IgD-negative memory B cell (primary cell): ENCODE measurements around the gene GABPB2. TPM values are rescaled to one million over a fixed set of nuclear protein-coding genes. Genes with fewer than 3 reads are reported as not detected.
A peak's percentile ranks its signal among the peaks of the same experiment; 100 is the strongest.

Source experiments
- H3K27ac Mint-ChIP-seq, 3 donors: one replicate each; pipeline ENCODE4 v1.8.0; 2020 to 2022; ENCODE audit warnings: mild to moderate bottlenecking in 3 of 3, mixed read lengths in 3 of 3, moderate library complexity in 1 of 3
- H3K27me3 Mint-ChIP-seq: one replicate; pipeline ENCODE4 v1.8.0; 2021; ENCODE audit warnings: mixed read lengths
- H3K36me3 Mint-ChIP-seq: one replicate; pipeline ENCODE4 v1.8.0; 2020; ENCODE audit warnings: mild to moderate bottlenecking, mixed read lengths
- H3K4me1 Mint-ChIP-seq, 3 donors: one replicate each; pipeline ENCODE4 v1.8.0; 2020 to 2022; ENCODE audit warnings: mixed read lengths in 3 of 3, mild to moderate bottlenecking in 1 of 3
- H3K4me3 Mint-ChIP-seq, 4 donors: one replicate each; pipeline ENCODE4 v1.8.0; 2020 to 2022; ENCODE audit warnings: mild to moderate bottlenecking in 4 of 4, mixed read lengths in 4 of 4, moderate library complexity in 3 of 4
- H3K9me3 Mint-ChIP-seq, 3 donors: one replicate each; pipeline ENCODE4 v1.8.0; 2020 to 2021; ENCODE audit warnings: mixed read lengths in 3 of 3, mild to moderate bottlenecking in 1 of 3
- polyA plus RNA-seq: library from polyadenylated mRNA; unstranded; fragments of 300-500 nt; fragmentation: Illumina TruSeq; gene quantifications from one replicate; pipeline ENCODE4 v1.2.3, GENCODE V29; 2021

GABPB2 gene
- polyA plus RNA-seq, 1 donor from 2014 or later, result 5.5 TPM

GRCh38 chr1:151157067-151157531 lies 86.5 kb downstream of the GABPB2 start:
- Mint-ChIP-seq H3K4me1 (peaks cover 31 to 36% (median 31%) of the 10 kb centered on the region in 3 donors), H3K9me3 (no peaks in the 10 kb centered on the region), H3K27me3 (no peaks in the 10 kb centered on the region), H3K4me3 (peak overlapping the region; percentile 86 to 94 (median 93)), H3K27ac (peak overlapping the region; percentile 74 to 83 (median 79)), H3K36me3 (peaks cover 11% of the 10 kb centered on the region)

- Mint-ChIP-seq H3K36me3 (peaks cover 13% of the 10 kb centered on the region), H3K4me3 (peak overlapping the region; percentile 86 to 94 (median 93)), H3K27me3 (no peaks in the 10 kb centered on the region), H3K27ac (peak overlapping the region in 2 of 3 donors; percentile 59 to 82), H3K4me1 (peaks cover 34 to 38% (median 36%) of the 10 kb centered on the region in 3 donors), H3K9me3 (no peaks in the 10 kb centered on the region)
Observed at GRCh38 chr1:151158326-151158725, 87.8 kb downstream of the GABPB2 start.

GRCh38 chr1:151158751-151159251 lies 88.2 kb downstream of the GABPB2 start:
- Mint-ChIP-seq H3K4me1 (peaks cover 34 to 38% (median 36%) of the 10 kb centered on the region in 3 donors), H3K9me3 (no peaks in the 10 kb centered on the region)

GRCh38 chr1:151159373-151159772 lies 88.8 kb downstream of the GABPB2 start:
- Mint-ChIP-seq H3K9me3 (no peaks in the 10 kb centered on the region), H3K36me3 (peaks cover 13% of the 10 kb centered on the region), H3K27ac (peak overlapping the region in 2 of 3 donors; percentile 72 to 78), H3K4me3 (peak overlapping the region in 2 of 4 donors; percentile 49 to 86), H3K27me3 (no peaks in the 10 kb centered on the region), H3K4me1 (peaks cover 34 to 38% (median 36%) of the 10 kb centered on the region in 3 donors)

More at GRCh38 chr1:151158751-151159251, 88.2 kb downstream of the GABPB2 start:
- Mint-ChIP-seq H3K4me3 (peak overlapping the region in 3 of 4 donors; percentile 86 to 94 (median 93)), H3K27ac (peak overlapping the region in 1 of 3 donors; percentile 82), H3K27me3 (no peaks in the 10 kb centered on the region), H3K36me3 (peaks cover 13% of the 10 kb centered on the region)

GRCh38 chr1:151164732-151165280 lies 94.2 kb downstream of the GABPB2 start:
- peaks cover 1% of the 10 kb centered on the region for H3K27me3 Mint-ChIP-seq
- peaks cover 0 to 2% (median 0%) of the 10 kb centered on the region in 3 donors for H3K9me3 Mint-ChIP-seq
- peak overlapping the region in 2 of 3 donors; percentile 59 for H3K27ac Mint-ChIP-seq
- peak overlapping the region; percentile 13 to 99 (median 96) for H3K4me3 Mint-ChIP-seq
- H3K4me1 Mint-ChIP-seq, result peaks cover 21 to 29% (median 25%) of the 10 kb centered on the region in 3 donors
- H3K36me3 Mint-ChIP-seq, result peaks cover 11% of the 10 kb centered on the region

- Mint-ChIP-seq H3K36me3 (peaks cover 11% of the 10 kb centered on the region), H3K27ac (peak overlapping the region; percentile 97 to 100 (median 98)), H3K4me1 (peaks cover 21 to 27% (median 24%) of the 10 kb centered on the region in 3 donors), H3K4me3 (peak overlapping the region; percentile 95 to 99 (median 96)), H3K9me3 (peaks cover 0 to 2% (median 0%) of the 10 kb centered on the region in 3 donors), H3K27me3 (peaks cover 1% of the 10 kb centered on the region)
Observed at GRCh38 chr1:151165281-151165737, 94.7 kb downstream of the GABPB2 start.

- H3K9me3 Mint-ChIP-seq, result peaks cover 0 to 2% (median 0%) of the 10 kb centered on the region in 3 donors
- peak within 1 kb of the TSS; percentile 97 to 100 (median 98) for H3K27ac Mint-ChIP-seq
- peaks cover 21 to 27% (median 24%) of the 10 kb centered on the region in 3 donors for H3K4me1 Mint-ChIP-seq
- H3K4me3 Mint-ChIP-seq, result peak within 1 kb of the TSS; percentile 95 to 99 (median 96)
- H3K36me3 Mint-ChIP-seq, result peaks cover 11% of the 10 kb centered on the region
- H3K27me3 Mint-ChIP-seq, result peaks cover 1% of the 10 kb centered on the region
Observed at GRCh38 chr1:151165738-151166504, 95.4 kb downstream of the GABPB2 start, which contains the start of the genes LYSMD1 and SCNM1. Gene LYSMD1 (minus strand): TSS chr1:151165902. CDS start chr1:151165258, 644 bp downstream. Gene SCNM1 (plus strand): TSS chr1:151166144. CDS start chr1:151166153, 9 bp downstream.

- Mint-ChIP-seq H3K9me3 (peaks cover 0 to 2% (median 0%) of the 10 kb centered on the region in 3 donors), H3K4me1 (peaks cover 20 to 26% (median 23%) of the 10 kb centered on the region in 3 donors), H3K36me3 (peaks cover 11% of the 10 kb centered on the region), H3K27ac (peak overlapping the region; percentile 97 to 100 (median 98)), H3K4me3 (peak overlapping the region; percentile 95 to 99 (median 96)), H3K27me3 (peaks cover 1% of the 10 kb centered on the region)
Observed at GRCh38 chr1:151166505-151166956, 96.0 kb downstream of the GABPB2 start.

GRCh38 chr1:151167116-151167515 lies 96.6 kb downstream of the GABPB2 start:
- H3K4me3 Mint-ChIP-seq, result peak overlapping the region; percentile 95 to 99 (median 96)
- peaks cover 1% of the 10 kb centered on the region for H3K27me3 Mint-ChIP-seq
- H3K36me3 Mint-ChIP-seq, result peaks cover 8% of the 10 kb centered on the region
- peaks cover 0 to 2% (median 0%) of the 10 kb centered on the region in 3 donors for H3K9me3 Mint-ChIP-seq
- H3K27ac Mint-ChIP-seq, result peak overlapping the region in 2 of 3 donors; percentile 84 to 97
- peaks cover 18 to 21% (median 20%) of the 10 kb centered on the region in 3 donors for H3K4me1 Mint-ChIP-seq

- no peaks in the 10 kb centered on the region for H3K27me3 Mint-ChIP-seq
- peaks cover 2% of the 10 kb centered on the region for H3K36me3 Mint-ChIP-seq
- peak overlapping the region in 1 of 4 donors; percentile 2 for H3K4me3 Mint-ChIP-seq
- peak overlapping the region in 1 of 3 donors; percentile 58 for H3K27ac Mint-ChIP-seq
- peaks cover 0 to 10% (median 5%) of the 10 kb centered on the region in 3 donors for H3K4me1 Mint-ChIP-seq
- H3K9me3 Mint-ChIP-seq, result no peaks in the 10 kb centered on the region
Observed at GRCh38 chr1:151171190-151171589, 100.6 kb downstream of the GABPB2 start.

Other genes starting within 250 kb of the GABPB2 start
- gene ARNT, start 194.2 kb upstream of the GABPB2 start, polyA plus RNA-seq, result 18.2 TPM
- gene CTXND2, start 183.6 kb upstream of the GABPB2 start, polyA plus RNA-seq, result not detected
- gene SETDB1, start 144.4 kb upstream of the GABPB2 start, polyA plus RNA-seq, result 19.8 TPM
- gene CERS2, start 95.9 kb upstream of the GABPB2 start, polyA plus RNA-seq, result 110 TPM
- gene ANXA9, start 88.5 kb upstream of the GABPB2 start, polyA plus RNA-seq, result 0.11 TPM
- gene MINDY1, start 63.9 kb upstream of the GABPB2 start, polyA plus RNA-seq, result 2.3 TPM
- 36.2 TPM for gene PRUNE1, start 62.3 kb upstream of the GABPB2 start, polyA plus RNA-seq
- 0.13 TPM for gene BNIPL, start 34.2 kb upstream of the GABPB2 start, polyA plus RNA-seq
- gene C1orf56, start 23.0 kb upstream of the GABPB2 start, polyA plus RNA-seq, result 4.5 TPM
- 86.2 TPM for gene CDC42SE1, start 11.1 kb upstream of the GABPB2 start, polyA plus RNA-seq
- 1.5 TPM for gene MLLT11, start 10.4 kb upstream of the GABPB2 start, polyA plus RNA-seq
- gene SEMA6C, start 75.9 kb downstream of the GABPB2 start, polyA plus RNA-seq, result not detected
- 16.1 TPM for gene TNFAIP8L2, start 85.9 kb downstream of the GABPB2 start, polyA plus RNA-seq
- 0.69 TPM for gene LYSMD1, start 95.1 kb downstream of the GABPB2 start, polyA plus RNA-seq
- gene SCNM1, start 95.4 kb downstream of the GABPB2 start, polyA plus RNA-seq, result 70.1 TPM
- 1.0 TPM for gene TMOD4, start 105.2 kb downstream of the GABPB2 start, polyA plus RNA-seq
- 81.0 TPM for gene VPS72, start 119.4 kb downstream of the GABPB2 start, polyA plus RNA-seq
- gene PIP5K1A, start 127.8 kb downstream of the GABPB2 start, polyA plus RNA-seq, result 20.3 TPM
- 252 TPM for gene PSMD4, start 184.0 kb downstream of the GABPB2 start, polyA plus RNA-seq
- 3.0 TPM for gene ZNF687, start 211.5 kb downstream of the GABPB2 start, polyA plus RNA-seq